Retinal pigment epithelial cell (primary cell): ENCODE measurements around the gene LIFR.
A peak's percentile ranks its signal among the peaks of the same experiment; 100 is the strongest.

ENCODE experiments used
- DNase-seq: peaks from one replicate; pipeline ENCODE4 v3.0.0-alpha.2; 2010; ENCODE audit warnings: low read depth
- H3K4me3 ChIP-seq: 2 replicates; pipeline ENCODE4 v1.5.1; 2011; ENCODE audit warnings: mild to moderate bottlenecking, low read length, control low read depth, moderate library complexity
- CTCF ChIP-seq: conservative IDR thresholded peaks from 2 replicates; pipeline ENCODE4 v1.5.1; 2011; ENCODE audit warnings: low read depth, low read length, control low read depth, inconsistent platforms

LIFR gene

DNA sequence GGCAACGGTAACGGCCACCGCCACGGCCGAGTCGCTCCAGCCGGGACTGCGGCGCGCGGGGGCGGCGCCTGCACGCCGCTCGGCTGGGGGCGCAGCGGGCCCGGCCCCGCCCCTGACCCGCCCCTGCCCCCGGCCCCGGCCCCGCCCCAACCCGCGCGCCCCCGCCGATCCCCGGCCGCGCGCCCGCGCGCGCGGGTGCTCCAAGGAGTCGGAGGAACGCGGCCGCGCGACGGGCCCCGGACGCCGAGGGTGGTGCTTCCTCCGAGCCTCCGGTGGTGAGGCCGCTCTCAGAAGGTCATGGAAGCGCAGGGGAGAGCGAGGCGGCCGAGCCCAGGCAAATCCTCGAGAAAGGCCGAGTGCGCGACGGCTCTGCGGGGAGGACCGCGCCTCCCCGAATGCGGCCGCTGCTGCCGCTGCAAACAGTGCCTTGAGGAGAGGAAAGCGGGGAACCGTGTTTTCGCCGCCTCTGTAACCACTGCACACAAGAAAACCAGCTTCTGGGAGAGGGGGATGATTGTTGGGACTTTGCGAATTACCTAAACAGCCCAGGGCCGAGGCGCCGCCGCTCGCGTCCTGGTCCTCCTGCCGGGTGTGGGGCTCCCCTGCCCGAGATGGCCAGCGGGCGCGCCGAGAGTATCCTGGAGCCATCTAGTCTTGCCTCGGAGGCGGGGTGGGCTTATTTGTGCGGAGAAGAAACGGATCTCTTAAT, at the start of gene LIFR:
TSS of gene LIFR (minus strand) at position 48 of the 709 bp plus-strand sequence. CDS start 25,999 bp downstream, outside the sequence.
- H3K4me3 ChIP-seq: peak within 1 kb of the TSS; percentile 78
- DNase-seq: peak; percentile 40
- no peak for TF ChIP-seq CTCF

- TF ChIP-seq CTCF: no peak
- no peak for DNase-seq
- H3K4me3 ChIP-seq: no peak overlapping the region
Measured at GRCh38 chr5:38605610-38606009, 49.2 kb upstream of the LIFR start.

GRCh38 chr5:38603691-38604090, 47.2 kb upstream of the LIFR start:
- no peak for DNase-seq
- no peak overlapping the region for H3K4me3 ChIP-seq
- TF ChIP-seq CTCF: no peak

DNA sequence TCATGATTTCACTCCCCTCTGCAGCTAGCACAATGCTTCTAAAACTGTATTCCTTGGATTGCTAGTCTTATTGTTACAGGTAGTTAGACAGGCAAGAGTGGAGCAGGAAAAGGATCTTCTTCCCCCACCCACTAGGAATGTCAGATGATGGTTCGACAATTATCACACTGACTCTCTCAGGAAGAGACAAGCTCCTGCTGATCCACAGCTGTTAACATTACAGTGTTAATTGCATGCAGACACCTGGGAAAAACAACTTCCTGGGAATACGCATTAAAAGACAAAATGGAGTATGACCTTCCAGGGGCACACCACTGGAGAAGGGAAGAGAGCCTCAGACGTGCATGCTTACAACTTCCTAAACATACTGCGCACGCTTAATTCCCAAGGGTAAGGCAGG, 46.2 kb upstream of the LIFR start:
- no peak overlapping the region for H3K4me3 ChIP-seq
- TF ChIP-seq CTCF: no peak
- DNase-seq: no peak

DNA sequence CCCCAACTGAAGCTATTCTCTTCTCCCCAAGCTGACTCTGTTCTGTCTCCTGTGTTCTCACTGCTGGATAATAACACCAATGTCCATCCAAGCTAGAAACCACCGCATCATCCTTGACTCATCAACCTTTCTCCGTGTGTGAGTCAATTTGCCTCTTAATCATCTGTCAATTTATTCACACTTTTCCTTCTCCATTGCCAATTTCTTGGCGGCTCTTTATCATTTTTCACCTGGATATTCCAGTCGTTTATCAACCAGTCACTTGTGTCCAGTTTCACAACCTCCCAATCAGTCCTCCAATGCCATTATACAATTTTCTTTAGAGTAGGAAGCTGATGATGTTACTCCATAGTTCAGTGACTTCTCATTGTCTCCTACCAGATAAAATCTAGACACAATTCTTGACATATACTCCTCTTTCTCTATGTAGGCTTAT, 45.4 kb upstream of the LIFR start:
- TF ChIP-seq CTCF: no peak
- no peak for DNase-seq
- H3K4me3 ChIP-seq: no peak overlapping the region

DNA sequence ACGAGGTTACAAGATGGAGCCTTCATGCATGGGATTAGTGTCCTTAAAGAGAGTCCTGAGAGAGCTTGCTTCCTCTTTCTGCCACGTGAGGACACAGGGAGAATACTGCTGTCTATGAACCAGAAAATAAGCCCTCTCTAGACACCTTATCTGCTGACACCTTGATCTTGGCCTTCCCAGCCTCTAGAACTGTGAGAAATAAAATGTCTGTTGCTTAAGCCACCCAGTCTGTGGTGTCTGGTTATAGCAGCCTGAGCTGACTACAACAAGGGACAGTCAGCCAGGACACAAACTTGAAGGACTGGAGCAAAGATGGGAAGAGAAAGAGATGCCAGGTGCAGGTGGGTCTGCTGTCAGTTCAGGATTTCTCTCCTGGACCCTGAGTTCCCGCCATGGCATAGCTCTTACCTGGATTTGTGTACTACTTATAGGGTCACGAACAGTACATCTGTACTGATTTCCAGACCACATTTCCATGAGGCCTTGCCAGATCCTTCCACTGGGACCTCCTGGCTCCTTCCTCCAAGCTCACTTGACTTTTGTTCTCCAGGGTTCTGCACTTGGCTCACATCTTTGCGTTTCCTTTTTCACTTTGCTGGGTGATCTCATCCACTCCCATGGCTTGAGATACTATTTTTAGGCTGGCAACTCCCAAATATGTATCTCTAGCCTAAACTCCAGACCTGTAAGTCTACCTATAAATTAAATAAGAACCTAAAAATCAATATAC, 44.9 kb upstream of the LIFR start:
- no peak for DNase-seq
- no peak overlapping the region for H3K4me3 ChIP-seq

More for the DNA sequence above, 44.9 kb upstream of the LIFR start:
- no peak for TF ChIP-seq CTCF
